ENCODE results near the gene CFP.

The CFP gene

GRCh38 chrX:47625365-47625764, 4.4 kb downstream of the CFP start:
- H3K9me3 ChIP-seq, result no peaks in the 10 kb centered on the region
- TF ChIP-seq CTCF (IDR thresholded peaks at IDR 0.05), result no peak
- peaks cover 34 to 63% of the 10 kb centered on the region in 2 experiments for H3K4me1 ChIP-seq (ENCODE audit: control insufficient read depth in 1 of 2, insufficient read depth in 1 of 2, low read depth in 1 of 2, low read length in 1 of 2)
- peaks cover 56% of the 10 kb centered on the region for H3K36me3 ChIP-seq
- peak overlapping the region; percentile 47 for H3K27ac ChIP-seq
- no peak overlapping the region for H3K4me3 ChIP-seq (ENCODE audit: low read depth in 1 of 2, low read length in 1 of 2)
- no peaks in the 10 kb centered on the region for H3K27me3 ChIP-seq

- Histone ChIP-seq H3K27me3 (peaks cover 11% of the 10 kb centered on the region), H3K9me3 (no peaks in the 10 kb centered on the region), H3K36me3 (peaks cover 56% of the 10 kb centered on the region), H3K4me1 (ENCODE audit: control insufficient read depth in 1 of 2, insufficient read depth in 1 of 2, low read depth in 1 of 2, low read length in 1 of 2) (peaks cover 39 to 51% of the 10 kb centered on the region in 2 experiments), H3K27ac (peak overlapping the region; percentile 61), H3K4me3 (ENCODE audit: low read depth in 1 of 2, low read length in 1 of 2) (peak overlapping the region; percentile 17 to 38)
- no peak for TF ChIP-seq CTCF (IDR thresholded peaks at IDR 0.05)
These were observed 6.1 kb downstream of the CFP start for GRCh38 chrX:47623540-47624027.

GRCh38 chrX:47621851-47622250, 7.9 kb downstream of the CFP start:
- Histone ChIP-seq H3K27me3 (peaks cover 24% of the 10 kb centered on the region), H3K4me3 (ENCODE audit: low read depth in 1 of 2, low read length in 1 of 2) (no peak overlapping the region), H3K4me1 (ENCODE audit: control insufficient read depth in 1 of 2, insufficient read depth in 1 of 2, low read depth in 1 of 2, low read length in 1 of 2) (peaks cover 22 to 34% of the 10 kb centered on the region in 2 experiments), H3K9me3 (no peaks in the 10 kb centered on the region), H3K36me3 (peaks cover 41% of the 10 kb centered on the region), H3K27ac (no peak overlapping the region)
- TF ChIP-seq CTCF (IDR thresholded peaks at IDR 0.05), result no peak

- peaks cover 26% of the 10 kb centered on the region for H3K36me3 ChIP-seq
- no peak for TF ChIP-seq CTCF (IDR thresholded peaks at IDR 0.05)
- H3K27me3 ChIP-seq, result peaks cover 24% of the 10 kb centered on the region
- H3K4me3 ChIP-seq (ENCODE audit: low read depth in 1 of 2, low read length in 1 of 2), result no peak overlapping the region
- H3K4me1 ChIP-seq (ENCODE audit: control insufficient read depth in 1 of 2, insufficient read depth in 1 of 2, low read depth in 1 of 2, low read length in 1 of 2), result peaks cover 21 to 23% of the 10 kb centered on the region in 2 experiments
- no peaks in the 10 kb centered on the region for H3K9me3 ChIP-seq
- no peak overlapping the region for H3K27ac ChIP-seq
These were observed 9.4 kb downstream of the CFP start for GRCh38 chrX:47620303-47620685.

- no peak within 1 kb of the TSS for H3K27ac ChIP-seq
- peaks cover 20% of the 10 kb centered on the region for H3K36me3 ChIP-seq
- H3K4me1 ChIP-seq (ENCODE audit: control insufficient read depth in 1 of 2, insufficient read depth in 1 of 2, low read depth in 1 of 2, low read length in 1 of 2), result peaks cover 21 to 22% of the 10 kb centered on the region in 2 experiments
- peak; percentile 66 for TF ChIP-seq CTCF (IDR thresholded peaks at IDR 0.05)
- no peaks in the 10 kb centered on the region for H3K9me3 ChIP-seq
- peaks cover 24% of the 10 kb centered on the region for H3K27me3 ChIP-seq
- H3K4me3 ChIP-seq (ENCODE audit: low read depth in 1 of 2, low read length in 1 of 2), result peak within 1 kb of the TSS; percentile 42 to 54
These were observed 10.0 kb downstream of the CFP start, which contains the start of gene SYN1 for GRCh38 chrX:47619486-47620302. Gene SYN1, minus strand, starts transcription at chrX:47619857. Its CDS starts 129 bp downstream, at chrX:47619728.

All from neutrophil (primary cell).